Fibroblast of lung (primary cell): Measurements from ENCODE around the gene NFS1.

ENCODE experiments used
- EZH2 ChIP-seq: IDR thresholded peaks from 2 replicates; pipeline ENCODE4 v1.5.1; 2012; ENCODE audit warnings: low read length, control low read depth, mild to moderate bottlenecking; ENCODE audit errors: missing control alignments
- TF ChIP-seq, protein P1 (sequence below), 2 donors: IDR thresholded peaks in 1 of 2; conservative IDR thresholded peaks in 1 of 2; 1 replicate in 1 of 2; 2 replicates in 1 of 2; pipeline ENCODE4 v1.5.1; 2011 to 2012; ENCODE audit warnings: low read length in 2 of 2, control low read depth in 1 of 2, inconsistent platforms in 1 of 2, low read depth in 1 of 2, mild to moderate bottlenecking in 1 of 2

DNA sequence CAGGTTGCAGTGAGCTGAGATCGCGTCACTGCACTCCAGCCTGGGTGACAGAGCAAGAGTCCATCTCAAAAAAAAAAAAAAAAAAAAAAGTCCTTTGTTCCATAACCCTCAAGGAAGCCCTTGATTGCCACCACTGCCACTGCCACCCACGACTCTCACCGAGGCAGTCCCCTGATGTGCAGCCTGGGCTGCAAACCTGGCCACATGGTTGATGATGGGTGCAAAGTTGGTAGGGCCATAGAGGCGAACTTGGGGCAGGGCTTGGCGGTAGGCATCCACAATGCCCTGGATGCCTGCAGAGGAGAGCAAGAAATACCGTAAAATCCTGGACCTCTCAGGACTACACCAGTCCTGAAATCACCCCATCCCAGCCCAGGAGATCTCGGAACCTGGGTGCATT lies 72.0 kb downstream of the NFS1 start:
- TF ChIP-seq, protein P1, sequence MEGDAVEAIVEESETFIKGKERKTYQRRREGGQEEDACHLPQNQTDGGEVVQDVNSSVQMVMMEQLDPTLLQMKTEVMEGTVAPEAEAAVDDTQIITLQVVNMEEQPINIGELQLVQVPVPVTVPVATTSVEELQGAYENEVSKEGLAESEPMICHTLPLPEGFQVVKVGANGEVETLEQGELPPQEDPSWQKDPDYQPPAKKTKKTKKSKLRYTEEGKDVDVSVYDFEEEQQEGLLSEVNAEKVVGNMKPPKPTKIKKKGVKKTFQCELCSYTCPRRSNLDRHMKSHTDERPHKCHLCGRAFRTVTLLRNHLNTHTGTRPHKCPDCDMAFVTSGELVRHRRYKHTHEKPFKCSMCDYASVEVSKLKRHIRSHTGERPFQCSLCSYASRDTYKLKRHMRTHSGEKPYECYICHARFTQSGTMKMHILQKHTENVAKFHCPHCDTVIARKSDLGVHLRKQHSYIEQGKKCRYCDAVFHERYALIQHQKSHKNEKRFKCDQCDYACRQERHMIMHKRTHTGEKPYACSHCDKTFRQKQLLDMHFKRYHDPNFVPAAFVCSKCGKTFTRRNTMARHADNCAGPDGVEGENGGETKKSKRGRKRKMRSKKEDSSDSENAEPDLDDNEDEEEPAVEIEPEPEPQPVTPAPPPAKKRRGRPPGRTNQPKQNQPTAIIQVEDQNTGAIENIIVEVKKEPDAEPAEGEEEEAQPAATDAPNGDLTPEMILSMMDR (conservative IDR thresholded peaks at IDR 0.05 in 1 of 2, IDR thresholded peaks at IDR 0.05 in 1 of 2; ENCODE audit: low read depth in 1 of 2, low read length in 2 of 2): no peak
- TF ChIP-seq EZH2: no peak
